HG03439 (cell line): Measurements from ENCODE around the gene NEDD9.

Experiments
- ATAC-seq: cut with Tn5 transposase; IDR thresholded peaks from one replicate; pipeline ENCODE4 v1.9.1; 2021; ENCODE audit warnings: mild to moderate bottlenecking, moderate library complexity; ENCODE audit not compliant: unreplicated experiment

Gene NEDD9

GRCh38 chr6:11202513-11203305 lies 29.8 kb downstream of the NEDD9 start:
- ATAC-seq: no peak

- ATAC-seq: no peak
These were observed 30.5 kb downstream of the NEDD9 start for GRCh38 chr6:11201772-11202512.

- no peak for ATAC-seq
These were observed 31.5 kb downstream of the NEDD9 start for GRCh38 chr6:11201015-11201414.

GRCh38 chr6:11200356-11200755 lies 32.1 kb downstream of the NEDD9 start:
- ATAC-seq: no peak

GRCh38 chr6:11198663-11199603 lies 33.5 kb downstream of the NEDD9 start:
- no peak for ATAC-seq

GRCh38 chr6:11197850-11198249 lies 34.6 kb downstream of the NEDD9 start:
- ATAC-seq: no peak

GRCh38 chr6:11197175-11197536 lies 35.3 kb downstream of the NEDD9 start:
- no peak for ATAC-seq

GRCh38 chr6:11196511-11197174 lies 35.8 kb downstream of the NEDD9 start:
- no peak for ATAC-seq

GRCh38 chr6:11194356-11195218 lies 37.9 kb downstream of the NEDD9 start:
- no peak for ATAC-seq

- ATAC-seq: no peak
These were observed 39.0 kb downstream of the NEDD9 start for GRCh38 chr6:11193434-11193833.

- ATAC-seq: no peak
These were observed 40.3 kb downstream of the NEDD9 start for GRCh38 chr6:11192167-11192566.

GRCh38 chr6:11190625-11191245 lies 41.7 kb downstream of the NEDD9 start:
- ATAC-seq: no peak

- ATAC-seq: no peak
These were observed 42.4 kb downstream of the NEDD9 start for GRCh38 chr6:11189865-11190624.

- no peak for ATAC-seq
These were observed 44.1 kb downstream of the NEDD9 start for GRCh38 chr6:11188161-11188915.

GRCh38 chr6:11187301-11187700 lies 45.2 kb downstream of the NEDD9 start:
- no peak for ATAC-seq

- ATAC-seq: no peak
These were observed 47.1 kb downstream of the NEDD9 start for GRCh38 chr6:11185204-11185842.

GRCh38 chr6:11183761-11184362 lies 48.6 kb downstream of the NEDD9 start:
- ATAC-seq: no peak
